Stimulated activated CD4-positive, alpha-beta T cell treated with anti-CD3 and anti-CD28 coated beads, Interleukin-4, amount 100 ng/mL, for 1 hour (primary cell): ENCODE measurements around the gene DMTF1.

ENCODE experiments used
- DNase-seq: peaks from one replicate; pipeline ENCODE4 v3.0.0-alpha.2; 2020

Gene DMTF1

DNA sequence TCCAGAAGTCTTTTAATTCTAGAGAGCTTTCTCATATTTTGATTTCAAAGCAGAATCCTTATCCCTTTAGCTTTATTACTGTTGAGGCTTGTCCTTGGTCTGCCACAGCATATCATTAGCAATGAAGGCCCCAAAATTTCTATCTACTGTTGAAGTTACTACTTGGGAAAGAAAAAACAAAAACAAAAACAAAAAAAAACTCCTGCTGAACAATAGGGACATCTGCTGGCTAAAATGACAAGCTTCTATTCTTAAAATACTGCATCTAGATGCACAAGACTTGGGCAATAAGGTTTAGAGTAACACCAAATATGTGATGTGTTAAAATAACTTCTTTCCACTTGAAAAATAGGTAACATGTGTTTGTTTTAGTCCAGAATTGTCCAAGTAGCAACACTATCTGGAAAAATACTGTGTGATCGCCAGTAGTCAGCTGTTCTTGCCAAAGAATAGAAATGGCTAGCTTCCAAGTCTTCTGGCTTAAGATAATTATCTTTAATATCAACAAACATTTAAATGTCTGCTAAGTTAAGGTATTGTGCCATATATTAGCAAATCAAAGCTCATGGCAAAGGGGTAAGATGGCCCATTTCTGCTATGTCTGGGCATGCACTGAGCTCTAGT, 3.8 kb upstream of the DMTF1 start:
- DNase-seq = no peak

DNA sequence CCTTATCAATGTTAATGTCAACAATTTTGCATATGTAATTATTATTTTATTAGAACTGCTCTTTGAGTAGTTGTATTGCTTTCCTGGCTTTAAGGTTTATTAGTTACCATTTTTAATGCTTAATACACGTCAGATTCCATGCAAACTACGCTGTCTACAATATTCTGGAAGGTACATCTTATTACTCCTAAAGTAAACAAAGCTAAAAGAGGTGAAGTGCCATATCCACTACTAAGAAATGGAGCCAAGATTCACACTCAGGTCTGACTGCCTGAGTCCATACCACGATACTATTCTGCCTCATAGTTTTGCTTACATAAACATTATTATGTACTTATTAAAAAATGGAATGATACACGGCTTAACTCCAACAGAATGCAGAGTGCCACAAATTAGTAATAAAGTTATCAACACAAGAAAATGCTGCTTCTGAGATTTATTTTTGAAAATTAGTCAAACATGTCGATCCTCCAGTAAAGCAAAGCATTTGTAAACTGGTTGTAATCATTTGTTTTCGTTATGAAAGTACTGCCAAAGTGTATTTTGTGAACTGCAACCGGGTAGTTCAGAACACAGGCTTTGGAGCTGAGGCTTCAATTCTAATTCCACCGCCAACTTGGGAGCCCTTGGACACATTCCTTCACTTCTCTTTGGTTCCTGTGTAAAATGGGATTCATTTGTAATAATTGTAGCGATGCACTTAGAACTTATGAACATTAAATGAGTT, 1.1 kb upstream of the DMTF1 start:
- no peak for DNase-seq

- DNase-seq = no peak
Measured at GRCh38 chr7:87151729-87152111, 533 bp upstream of the DMTF1 start.

DNA sequence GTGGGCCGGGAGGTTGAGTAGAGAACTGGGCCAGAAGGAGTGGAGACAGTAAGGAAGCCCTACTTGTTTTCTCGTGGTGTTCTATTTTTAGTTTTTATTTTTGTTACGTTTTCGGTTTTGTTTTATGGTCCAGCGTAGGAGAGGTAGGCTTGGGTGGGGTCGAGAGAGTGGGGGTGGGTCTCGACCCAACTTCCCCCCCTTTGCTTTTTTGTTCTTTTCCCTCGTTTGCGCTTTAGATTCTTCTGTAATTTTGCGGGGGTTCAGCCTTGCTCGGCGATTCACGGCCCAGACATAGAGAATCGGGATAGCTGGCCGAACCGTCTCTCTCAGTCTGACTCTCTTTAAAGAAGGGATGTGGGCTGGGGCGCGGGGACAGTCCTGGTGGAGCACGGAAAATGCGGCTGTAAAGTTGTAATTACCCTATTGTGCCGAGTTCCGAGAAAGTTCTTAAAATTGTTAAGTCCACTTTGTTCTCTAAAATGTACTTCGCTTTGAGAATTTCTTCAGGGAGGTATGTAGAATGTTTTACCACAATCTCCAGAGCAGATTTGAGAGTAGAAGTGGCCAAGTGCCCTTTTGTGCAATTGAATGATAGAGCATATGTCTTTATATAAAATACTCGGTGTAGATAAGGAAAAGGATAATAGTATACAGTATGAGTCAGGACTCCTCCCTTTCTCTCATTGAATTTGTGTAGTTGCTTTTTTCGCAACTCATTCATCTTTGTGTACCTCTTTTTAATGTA, 816 bp downstream of the DMTF1 start:
- peak; percentile 15 for DNase-seq

- DNase-seq = no peak
Measured at GRCh38 chr7:87154166-87154565, 1.9 kb downstream of the DMTF1 start.

GRCh38 chr7:87154569-87154968, 2.3 kb downstream of the DMTF1 start:
- no peak for DNase-seq

GRCh38 chr7:87155788-87156187, 3.5 kb downstream of the DMTF1 start:
- no peak for DNase-seq

DNA sequence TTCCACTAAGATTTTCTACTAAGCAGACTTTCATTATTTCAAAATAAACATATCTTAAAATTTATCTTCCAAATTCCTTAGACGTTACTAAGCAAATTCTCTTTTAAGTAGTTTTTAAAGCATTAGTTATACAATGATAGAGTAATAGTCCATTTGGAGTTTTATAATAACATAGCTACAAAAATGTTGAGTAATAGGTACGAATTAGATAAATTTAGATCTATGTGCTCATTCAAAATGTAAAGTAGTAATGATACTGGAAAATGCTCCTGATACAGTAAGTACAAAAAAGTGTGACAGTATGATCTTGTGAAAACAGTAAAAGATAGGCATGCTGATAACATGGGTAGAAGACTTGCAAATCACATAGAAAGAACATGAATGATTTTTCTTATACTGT, 4.5 kb downstream of the DMTF1 start:
- DNase-seq = no peak

DNA sequence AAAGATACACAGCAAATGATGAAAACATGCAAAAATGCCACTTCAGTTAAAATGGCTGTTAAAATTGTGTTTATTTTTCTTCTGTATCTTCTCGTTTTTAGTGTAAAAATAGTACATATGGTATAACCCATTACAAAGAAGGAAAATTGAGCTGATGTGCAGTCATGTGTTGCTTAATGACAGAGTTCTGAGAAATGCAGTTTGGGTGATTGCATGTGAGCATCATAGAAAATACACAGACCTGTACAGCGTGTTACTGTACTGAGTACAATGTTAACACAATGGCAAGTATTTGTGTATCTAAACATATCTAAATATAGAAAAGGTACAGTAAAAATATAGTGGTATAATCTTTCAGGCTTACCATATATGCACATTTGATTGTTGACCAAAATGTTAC, 7.3 kb downstream of the DMTF1 start:
- no peak for DNase-seq

GRCh38 chr7:87164433-87164832, 12.2 kb downstream of the DMTF1 start:
- DNase-seq = no peak

DNA sequence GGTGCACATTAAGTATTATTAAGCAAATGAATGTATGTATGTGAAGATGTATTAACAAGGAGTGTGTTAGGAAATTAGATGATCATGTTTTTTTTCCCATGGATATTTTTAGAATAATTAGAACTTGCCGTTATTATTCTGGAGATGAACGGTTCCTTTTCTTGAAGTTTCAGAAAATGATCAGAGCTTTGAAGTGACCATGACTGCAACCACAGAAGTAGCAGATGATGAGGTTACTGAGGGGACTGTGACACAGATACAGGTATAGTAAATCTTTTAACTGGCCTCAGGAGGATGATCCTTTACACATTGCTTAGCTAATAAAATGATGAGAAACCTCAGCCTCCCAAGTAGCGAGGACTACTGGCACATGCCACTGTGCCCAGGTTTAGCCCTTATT, 18.6 kb downstream of the DMTF1 start:
- no peak for DNase-seq

DNA sequence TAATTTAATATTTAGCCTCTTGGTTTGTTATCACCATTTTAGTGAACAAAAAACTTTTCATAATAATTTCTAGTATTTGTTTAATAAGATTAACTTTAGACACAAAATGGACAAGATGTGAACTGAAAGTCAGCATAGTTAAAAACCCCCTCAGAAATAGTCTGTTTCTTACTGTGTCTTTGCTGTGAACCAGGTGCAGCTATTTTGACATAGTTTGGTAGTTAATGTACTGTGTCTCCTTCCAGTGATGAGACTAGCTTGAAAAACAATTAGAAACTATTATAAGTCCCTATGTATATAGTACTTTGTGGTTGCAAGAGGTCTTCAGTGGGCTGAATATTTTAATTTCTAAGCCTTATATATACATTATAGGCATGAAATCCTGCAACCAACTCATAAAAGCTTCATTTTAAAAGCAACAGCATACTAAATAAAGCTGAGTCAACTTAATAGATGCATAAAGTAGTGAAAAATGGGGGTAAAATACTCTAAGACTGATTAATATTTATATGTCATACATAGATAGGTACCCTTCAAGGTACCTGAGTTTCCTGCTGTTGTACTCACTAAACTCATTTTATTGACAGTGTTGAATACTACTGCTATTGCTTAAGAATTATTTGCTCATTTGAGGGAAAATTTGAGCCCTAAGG, 19.2 kb downstream of the DMTF1 start:
- DNase-seq = no peak

DNA sequence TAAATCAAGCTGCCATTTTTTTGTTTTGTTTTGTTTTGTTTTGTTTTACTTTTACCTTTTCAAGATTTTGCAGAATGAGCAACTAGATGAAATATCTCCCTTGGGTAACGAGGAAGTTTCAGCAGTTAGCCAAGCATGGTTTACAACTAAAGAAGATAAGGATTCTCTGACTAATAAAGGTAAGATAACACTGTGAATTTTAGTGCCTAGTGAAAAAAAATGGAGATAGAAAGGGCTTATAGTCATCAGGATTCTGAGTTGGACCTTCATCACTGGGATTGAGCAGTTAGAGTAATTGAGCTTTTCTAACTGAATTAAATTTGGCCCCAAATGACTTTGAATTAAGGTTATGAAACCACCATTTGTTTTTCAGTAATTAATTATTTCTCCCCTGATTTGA, 21.2 kb downstream of the DMTF1 start:
- no peak for DNase-seq

GRCh38 chr7:87178320-87178719, 26.1 kb downstream of the DMTF1 start:
- no peak for DNase-seq

GRCh38 chr7:87179180-87179579, 26.9 kb downstream of the DMTF1 start:
- DNase-seq = no peak

GRCh38 chr7:87187120-87187519, 34.9 kb downstream of the DMTF1 start:
- DNase-seq = no peak

- DNase-seq = no peak
Measured at GRCh38 chr7:87188930-87189329, 36.7 kb downstream of the DMTF1 start.

- no peak for DNase-seq
Measured at GRCh38 chr7:87190783-87191182, 38.5 kb downstream of the DMTF1 start.

GRCh38 chr7:87192784-87193487, 40.7 kb downstream of the DMTF1 start:
- no peak for DNase-seq

DNA sequence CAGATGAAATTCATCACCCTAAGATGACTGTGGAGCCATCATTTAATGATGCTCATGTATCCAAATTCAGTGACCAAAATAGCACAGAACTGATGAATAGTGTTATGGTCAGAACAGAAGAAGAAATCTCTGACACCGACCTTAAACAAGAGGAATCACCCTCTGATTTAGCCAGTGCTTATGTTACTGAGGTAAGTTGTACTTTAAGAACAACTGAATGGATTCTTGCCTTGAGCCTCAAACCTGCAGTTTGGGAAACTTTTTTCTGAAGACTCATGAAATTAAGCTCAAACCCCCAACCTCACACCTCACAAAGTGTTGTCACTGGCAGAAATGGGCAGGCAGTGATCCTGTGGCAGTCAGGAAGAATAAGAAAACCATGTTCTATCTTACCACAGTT, 41.7 kb downstream of the DMTF1 start:
- no peak for DNase-seq

- DNase-seq = no peak
Measured at GRCh38 chr7:87199241-87199640, 47.0 kb downstream of the DMTF1 start.

GRCh38 chr7:87199700-87200450, 47.6 kb downstream of the DMTF1 start:
- DNase-seq = no peak
